Neural progenitor cell (in vitro differentiated cells): ENCODE data around the gene MUL1.

Experiments
- EZH2 ChIP-seq: fragments of 200-600 bp; sonication (generic); IDR thresholded peaks from 2 replicates; pipeline ENCODE4 v1.6.1; 2017; ENCODE audit warnings: antibody characterized with exemption, mild to moderate bottlenecking, moderate library complexity
- EZH2phosphoT487 ChIP-seq: fragments of 200-600 bp; sonication (generic); IDR thresholded peaks from 2 replicates; pipeline ENCODE4 v1.6.1; 2017; ENCODE audit warnings: antibody characterized with exemption
- TF ChIP-seq, protein P1 (sequence below): fragments of 200-600 bp; sonication (generic); IDR thresholded peaks from 2 replicates; pipeline ENCODE4 v1.5.1; 2017; ENCODE audit warnings: antibody characterized with exemption, mild to moderate bottlenecking

DNA sequence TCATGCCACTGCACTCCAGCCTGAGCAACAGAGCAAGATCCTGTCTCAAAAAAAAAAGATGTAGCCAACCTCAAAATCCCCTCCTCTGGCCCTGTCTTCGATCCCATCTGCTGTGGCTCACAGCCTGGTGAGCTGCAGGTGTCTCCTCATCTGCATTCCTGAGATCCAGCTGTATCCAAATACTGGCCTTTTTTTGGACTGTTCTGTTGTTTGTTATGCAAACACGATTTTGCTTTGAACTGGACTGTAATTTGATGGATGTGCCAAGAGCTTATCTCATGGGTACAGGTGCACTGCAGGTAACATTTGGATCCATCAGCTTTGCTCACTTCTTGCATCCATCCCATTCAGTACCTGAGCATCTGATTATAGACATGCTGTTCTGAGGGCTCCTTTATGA is 30.3 kb upstream of the MUL1 start:
- TF ChIP-seq, protein P1, sequence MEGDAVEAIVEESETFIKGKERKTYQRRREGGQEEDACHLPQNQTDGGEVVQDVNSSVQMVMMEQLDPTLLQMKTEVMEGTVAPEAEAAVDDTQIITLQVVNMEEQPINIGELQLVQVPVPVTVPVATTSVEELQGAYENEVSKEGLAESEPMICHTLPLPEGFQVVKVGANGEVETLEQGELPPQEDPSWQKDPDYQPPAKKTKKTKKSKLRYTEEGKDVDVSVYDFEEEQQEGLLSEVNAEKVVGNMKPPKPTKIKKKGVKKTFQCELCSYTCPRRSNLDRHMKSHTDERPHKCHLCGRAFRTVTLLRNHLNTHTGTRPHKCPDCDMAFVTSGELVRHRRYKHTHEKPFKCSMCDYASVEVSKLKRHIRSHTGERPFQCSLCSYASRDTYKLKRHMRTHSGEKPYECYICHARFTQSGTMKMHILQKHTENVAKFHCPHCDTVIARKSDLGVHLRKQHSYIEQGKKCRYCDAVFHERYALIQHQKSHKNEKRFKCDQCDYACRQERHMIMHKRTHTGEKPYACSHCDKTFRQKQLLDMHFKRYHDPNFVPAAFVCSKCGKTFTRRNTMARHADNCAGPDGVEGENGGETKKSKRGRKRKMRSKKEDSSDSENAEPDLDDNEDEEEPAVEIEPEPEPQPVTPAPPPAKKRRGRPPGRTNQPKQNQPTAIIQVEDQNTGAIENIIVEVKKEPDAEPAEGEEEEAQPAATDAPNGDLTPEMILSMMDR, result no peak
- TF ChIP-seq EZH2phosphoT487, result no peak
- no peak for TF ChIP-seq EZH2
